ENCODE data around the gene GSTA5. TPM values are rescaled to one million over a fixed set of nuclear protein-coding genes. Genes with fewer than 3 reads are reported as not detected.
"Not testable (repeated sequence)": the region's sequence is repeated elsewhere in the genome, so short reads cannot be mapped to it uniquely, and the experiment has no call there.

The GSTA5 gene
- polyA plus RNA-seq (2013, experiment 1 of 2; ENCODE audit: insufficient read length): not detected
- not detected for polyA plus RNA-seq (2013, experiment 2 of 2; ENCODE audit: insufficient read length)

DNA sequence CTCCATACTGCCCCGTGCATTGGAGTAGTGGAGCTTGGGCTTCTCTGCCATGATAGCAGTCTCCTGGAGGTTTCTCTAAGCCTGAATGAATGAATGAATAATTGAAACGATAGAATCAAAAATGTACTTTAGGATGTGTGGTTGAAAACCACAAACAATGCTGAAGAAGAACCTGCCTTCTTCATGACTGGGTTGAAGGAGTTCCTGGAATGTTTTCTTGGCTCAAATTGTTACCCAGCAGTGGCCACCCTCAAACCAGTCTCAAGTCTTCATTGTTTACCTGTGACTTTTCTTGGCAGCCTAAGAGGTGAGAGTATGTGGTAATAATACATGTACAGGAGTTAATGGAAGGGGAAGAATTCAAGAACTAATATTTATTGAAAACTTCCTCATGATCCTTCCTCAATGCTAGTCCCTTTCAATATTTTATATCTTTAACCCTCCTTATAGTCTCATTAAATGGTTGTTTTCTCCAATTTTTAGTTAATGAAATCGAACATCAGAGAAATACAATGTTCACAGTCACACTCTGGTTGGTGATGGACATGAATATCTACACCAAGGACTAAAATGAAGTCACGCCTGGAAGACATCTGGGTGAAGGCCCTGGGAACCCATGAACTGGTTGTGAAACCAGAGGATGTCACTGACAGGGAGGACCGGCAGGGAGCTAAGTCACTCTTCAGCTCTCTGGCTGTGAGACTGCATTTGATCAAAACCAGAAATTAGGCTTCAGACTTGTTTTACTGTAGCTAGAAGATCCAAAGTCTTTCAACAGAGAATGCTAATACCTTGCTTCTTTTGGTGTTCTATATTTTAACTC is at the start of gene GSTA5:
TSS of gene GSTA5 (minus strand) at position 51 of the 823 bp plus-strand sequence.
- peak; percentile 10 for DNase-seq

DNA sequence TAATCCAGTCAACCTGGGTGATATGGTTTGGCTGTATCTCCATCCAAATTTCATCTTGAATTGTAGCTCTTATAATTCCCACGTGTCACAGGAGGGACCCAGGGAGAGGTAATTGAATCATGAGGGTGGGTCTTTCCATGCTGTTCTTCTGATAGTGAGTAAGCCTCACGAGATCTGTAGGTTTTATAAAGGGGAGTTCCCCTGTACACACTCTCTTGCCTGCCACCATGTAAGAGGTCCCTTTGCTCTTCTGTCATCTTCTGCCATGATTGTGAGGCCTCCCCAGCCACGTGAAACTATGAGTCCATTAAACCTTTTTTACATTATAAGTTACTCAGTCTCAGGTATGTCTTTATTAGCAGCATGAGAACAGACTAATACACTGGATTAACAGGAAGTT is 49.4 kb upstream of the GSTA5 start:
- no peak for DNase-seq

DNA sequence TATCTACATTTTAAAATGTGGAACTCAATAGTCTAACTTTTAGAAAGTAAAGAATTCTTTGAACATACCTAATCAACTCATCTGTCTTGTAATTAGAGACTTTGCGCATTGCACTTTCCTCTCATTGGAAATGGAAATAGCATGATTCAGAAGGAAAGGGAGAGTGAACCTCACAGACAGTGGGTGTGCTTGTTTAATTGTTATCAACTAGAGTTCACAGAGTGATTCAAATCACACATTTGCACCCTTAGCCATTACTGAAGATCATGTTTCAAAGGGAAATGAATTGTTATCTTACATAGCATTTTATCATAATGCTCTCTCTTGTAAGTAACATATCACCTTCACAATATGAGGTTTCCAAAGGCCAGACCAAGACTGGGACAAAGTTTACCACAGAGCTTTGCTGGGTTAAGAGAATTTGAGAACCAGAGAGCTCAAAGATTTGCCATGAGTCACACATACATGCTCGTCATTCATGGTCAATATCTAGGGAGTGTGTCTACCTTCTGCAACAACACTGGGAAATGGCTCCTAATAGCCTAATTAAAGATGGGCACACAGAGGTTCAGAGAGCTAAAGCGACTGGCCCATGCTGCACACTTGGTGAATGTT is 47.4 kb upstream of the GSTA5 start:
- no peak for DNase-seq

DNA sequence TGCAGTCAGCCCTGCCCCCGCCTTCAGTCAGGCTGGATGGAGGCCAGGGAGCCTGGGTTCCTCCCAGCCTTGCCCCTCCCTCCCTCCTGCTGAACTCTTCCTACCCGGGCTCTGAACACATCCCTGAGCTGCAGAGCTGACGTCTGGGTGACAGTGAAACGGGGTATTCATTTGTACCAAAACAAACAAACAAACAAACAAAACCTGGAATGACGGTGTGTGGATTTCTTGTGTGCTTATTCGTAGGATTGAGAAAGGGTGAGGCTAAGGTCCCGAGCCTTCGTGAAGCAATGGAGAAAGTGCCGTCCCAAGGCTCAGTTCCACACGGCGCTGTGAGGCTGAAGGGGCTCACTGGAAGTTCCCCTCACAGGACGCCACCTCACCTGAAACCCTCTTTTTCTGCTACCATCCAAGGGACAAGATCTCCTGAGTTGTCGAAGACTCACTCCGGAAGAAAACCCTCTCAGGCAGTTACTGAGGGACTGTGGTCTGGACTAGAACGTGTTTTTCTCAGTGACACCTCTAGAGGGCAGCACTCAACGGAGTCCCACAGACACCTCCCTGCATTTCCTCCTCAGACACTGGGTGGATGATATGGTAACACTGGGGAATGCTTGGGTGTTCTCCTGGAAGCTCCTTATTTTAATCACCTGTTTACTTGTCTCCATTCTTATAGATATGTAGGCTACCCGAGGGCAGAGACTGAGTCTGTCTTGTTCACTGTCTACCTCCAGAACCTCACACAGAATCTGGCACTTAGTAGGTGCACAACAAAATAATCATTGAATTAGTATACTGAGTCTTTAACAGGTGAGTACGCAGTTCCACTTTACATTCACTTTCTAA is 41.6 kb upstream of the GSTA5 start:
- DNase-seq: peak; percentile 78

DNA sequence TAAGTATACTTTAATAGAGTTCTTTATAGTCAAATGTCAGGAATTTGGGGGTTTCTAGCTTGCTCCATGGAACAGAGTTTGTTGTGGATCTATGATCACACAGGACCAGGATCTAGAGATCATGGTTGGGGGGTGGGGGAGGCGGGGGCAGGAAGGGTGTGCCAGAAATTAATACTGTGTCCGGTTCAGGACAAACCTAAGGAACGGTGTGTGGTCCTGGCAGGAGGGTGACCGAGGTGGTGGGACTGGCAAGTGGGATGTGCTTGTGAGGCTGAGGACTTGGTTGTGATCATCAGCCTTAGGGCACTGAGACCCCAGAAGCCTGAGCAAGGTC is 41.0 kb upstream of the GSTA5 start:
- DNase-seq: no peak

DNA sequence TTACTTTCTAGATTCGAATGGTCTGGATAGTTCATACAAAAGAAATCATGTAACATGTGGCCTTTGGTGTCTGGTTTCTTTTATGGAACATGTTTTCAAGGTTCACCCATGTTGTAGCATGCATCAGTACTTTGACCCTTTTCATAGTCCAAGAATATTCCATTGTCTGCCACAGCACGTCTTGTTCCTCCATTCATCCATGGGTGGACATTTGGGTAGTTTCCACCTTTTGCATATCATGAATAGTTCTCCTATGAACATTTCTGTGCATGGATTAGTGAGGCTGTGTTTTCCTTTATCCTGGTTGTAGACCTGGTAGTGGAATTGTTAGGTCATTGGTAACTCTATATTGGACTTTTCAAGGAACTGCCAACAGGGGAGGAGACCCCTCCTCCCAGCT is 37.2 kb upstream of the GSTA5 start:
- no peak for DNase-seq

DNA sequence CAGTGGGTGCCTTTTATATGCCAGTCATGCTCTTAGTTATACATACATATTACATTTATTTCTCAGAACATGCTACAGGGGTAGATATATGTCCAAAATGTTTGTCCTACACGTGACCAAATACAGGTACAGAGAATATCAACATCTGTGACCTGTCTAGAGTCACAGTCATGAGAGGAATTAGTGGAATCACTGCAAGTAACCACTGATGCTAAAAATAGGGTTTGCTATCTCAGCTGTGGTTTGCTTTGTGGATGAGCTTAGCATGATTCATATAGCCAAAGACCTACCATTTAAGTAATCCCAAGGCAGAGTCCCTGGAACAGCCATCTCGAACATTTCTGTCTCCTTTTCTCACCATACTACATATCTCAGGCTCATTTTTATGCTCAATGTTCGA is 36.6 kb upstream of the GSTA5 start:
- peak; percentile 95 for DNase-seq

DNA sequence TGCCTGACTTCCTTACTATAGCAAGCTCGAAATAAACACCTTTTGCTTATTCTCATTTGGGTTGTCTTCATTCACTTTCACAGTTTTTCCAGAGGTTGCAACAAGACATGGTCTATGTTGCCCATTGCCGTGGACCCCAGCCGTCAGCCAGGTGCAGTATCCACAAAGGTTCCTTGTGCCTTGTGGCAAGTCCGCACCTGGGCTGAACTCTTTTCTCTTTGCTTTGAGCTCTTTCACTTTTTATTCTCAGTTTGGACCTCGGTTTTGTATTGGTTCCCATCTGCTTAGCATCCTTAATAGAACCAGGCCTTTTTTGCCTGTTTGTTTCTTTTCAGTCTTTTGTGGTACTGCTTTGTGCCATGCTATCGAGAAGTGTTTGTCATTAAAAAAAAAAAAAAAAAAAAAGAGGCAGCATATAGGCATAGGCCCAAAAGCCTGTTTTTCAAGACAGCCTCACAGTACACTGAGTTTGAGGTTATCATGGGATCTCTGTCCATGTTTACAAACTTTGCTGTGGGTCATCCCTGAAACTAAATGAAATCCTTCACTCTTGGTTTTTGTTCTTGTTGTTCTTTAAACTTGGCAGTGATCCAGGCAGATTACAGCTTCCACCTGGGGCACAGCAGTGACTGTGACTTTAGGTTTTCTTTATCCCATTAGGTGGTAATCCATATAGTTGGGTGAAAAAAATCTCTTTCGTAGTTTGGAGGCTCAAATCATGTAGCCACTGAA is 35.6 kb upstream of the GSTA5 start:
- DNase-seq: no peak

DNA sequence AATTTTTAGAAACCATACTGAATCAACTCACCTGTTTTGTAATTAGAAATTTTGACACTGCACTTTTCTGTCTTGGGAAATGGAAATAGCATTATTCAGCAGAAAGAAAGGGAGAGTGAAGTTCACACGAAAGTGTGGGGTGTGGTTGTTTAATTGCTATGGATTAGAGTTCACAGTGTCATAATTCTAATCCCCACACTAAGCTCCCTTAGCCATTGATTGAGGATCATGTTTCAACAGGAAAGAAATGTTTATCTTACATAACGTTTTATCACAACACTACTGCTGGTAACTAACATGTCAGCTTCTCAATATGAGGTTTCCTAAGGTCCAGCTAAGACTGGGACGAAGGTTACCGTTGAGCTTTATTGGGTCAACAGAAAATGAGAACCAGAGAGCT is 31.4 kb upstream of the GSTA5 start:
- DNase-seq: no peak

DNA sequence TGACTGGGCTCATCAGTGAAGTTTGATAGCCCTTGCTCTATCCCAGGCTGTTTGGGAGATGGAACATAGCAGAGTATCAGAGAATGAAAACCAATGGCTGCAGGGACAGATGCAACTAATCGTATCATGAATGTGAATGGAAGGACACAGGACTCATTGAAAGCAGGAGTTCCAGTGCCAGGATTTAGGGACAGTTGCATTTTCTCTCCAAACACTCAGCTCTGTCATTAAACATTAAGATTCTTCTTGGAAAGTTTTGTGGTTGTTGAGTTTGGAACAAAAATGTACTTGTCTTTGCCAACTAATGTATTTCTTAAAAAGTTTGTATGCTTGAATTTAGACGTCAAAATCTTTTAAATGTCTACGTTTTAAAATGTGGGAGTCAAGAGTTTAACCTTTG is 31.0 kb upstream of the GSTA5 start:
- no peak for DNase-seq

DNA sequence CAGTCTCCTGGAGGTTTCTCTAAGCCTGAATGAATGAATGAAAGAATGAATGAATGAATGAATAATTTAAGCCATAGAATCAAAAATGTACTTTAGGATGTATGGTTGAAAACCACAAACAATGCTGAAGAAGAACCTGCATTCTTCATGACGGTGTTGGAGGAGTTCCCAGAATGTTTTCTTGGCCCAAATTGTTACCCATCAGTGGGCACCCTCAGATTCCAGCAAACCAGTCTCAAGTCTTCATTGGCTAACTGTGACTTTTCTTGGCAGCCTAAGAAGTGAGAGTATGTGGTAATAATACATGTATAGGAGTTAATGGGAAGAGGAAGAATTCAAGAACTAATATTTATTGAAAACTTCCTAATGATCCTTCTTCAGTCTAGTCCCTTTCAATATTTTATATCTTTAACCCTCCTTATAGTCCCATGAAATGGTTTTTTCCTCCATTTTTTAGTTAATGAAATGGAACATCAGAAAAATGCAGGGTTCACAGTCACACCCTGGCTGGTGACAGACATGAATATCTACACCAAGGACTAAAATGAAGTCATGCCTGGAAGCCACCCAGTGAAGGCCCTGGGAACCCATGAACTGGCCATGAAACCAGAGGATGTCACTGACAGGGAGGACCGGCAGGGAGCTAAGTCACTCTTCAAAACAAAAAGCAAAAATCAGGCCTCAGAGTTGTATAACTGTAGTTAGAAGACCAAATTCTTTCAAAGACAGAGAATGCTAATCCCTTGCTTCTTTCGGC is 29.9 kb upstream of the GSTA5 start:
- DNase-seq: peak; percentile 38

DNA sequence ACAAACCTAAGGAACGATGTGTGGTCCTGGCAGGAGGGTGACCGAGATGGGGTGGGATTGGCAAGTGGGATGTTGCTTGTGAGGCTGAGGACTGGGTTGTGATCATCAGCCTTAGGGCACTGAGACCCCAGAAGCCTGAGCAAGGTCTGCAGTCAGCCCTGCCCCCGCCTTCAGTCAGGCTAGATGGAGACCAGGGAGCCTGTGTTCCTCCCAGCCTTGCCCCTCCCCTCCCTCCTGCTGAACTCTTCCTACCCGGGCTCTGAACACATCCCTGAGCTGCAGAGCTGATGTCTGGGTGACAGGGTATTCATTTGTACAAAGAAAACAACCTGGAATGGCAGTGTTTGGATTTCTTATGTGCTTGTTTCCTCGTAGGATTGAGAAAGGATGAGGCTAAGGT is 28.3 kb upstream of the GSTA5 start:
- not testable (repeated sequence) for DNase-seq

DNA sequence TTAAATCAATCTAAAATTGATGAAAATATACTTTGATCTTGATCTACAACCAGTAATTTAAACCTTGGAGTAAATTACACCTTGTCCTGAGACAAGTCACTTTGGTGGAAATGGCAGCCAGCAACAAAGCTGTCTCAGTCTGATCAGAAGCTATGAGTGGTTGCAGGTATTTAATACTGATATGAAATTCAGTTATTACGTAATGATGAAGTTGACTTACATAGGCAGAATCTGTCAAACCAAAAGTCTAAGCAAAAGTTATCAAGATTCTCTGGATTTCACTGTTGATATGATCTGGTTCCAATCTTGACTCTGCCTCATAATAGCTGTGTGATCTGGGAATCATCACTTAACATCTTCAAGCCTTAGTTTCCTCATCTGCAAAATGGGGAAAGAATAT is 27.6 kb upstream of the GSTA5 start:
- DNase-seq: no peak

DNA sequence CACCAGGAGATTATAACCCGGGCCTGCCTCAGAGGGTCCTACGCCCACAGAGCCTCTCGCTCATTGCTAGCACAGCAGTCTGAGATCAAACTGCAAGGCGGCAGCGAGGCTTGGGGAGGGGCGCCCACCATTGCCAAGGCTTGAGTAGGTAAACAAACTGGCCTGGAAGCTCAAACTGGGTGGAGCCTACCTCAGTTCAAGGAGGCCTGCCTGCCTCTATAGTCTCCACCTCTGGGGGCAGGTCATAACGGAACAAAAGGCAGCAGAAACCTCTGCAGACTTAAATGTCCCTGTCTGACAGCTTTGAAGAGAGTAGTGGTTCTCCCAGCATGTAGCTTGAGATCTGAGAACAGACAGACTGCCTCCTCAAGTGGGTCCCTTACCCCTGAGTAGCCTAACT is 20.5 kb upstream of the GSTA5 start:
- DNase-seq: not testable (repeated sequence)

DNA sequence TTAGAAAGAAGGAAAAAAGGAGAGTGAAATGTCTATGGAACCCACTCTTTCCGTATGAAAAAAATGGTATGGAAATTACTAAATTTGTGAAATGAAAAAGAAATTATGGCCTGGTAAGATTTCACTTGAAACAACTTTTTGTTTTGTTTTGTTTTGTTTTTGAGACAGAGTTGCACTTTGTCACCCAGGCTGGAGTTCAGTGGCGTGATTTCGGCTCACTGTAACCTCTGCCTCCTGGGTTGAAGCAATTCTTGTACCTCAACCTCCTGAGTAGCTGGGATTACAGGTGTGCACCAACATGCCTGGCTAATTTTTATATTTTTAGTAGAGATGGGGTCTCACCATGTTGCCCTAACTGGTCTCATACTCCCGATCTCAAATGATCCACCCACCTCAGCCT is 17.8 kb upstream of the GSTA5 start:
- DNase-seq: no peak

DNA sequence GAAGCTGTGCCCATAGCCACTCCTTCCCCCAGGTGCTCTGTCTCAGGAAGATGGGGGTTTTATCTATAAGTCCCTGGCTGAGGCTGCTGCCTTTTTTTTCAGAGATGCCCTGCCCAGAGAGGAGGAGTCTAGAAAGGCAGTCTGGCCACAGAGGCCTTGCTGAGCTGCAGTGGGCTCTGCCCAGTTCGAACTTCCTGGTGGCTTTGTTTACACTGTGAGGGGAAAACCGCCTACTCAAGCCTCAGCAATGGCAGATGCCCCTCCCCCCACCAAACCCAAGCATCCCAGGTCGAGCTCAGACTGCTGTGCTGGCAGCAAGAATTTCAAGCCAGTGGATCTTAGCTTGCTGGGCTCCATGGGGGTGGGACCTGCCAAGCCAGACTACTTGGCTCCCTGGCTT is 15.5 kb upstream of the GSTA5 start:
- DNase-seq: peak; percentile 42

DNA sequence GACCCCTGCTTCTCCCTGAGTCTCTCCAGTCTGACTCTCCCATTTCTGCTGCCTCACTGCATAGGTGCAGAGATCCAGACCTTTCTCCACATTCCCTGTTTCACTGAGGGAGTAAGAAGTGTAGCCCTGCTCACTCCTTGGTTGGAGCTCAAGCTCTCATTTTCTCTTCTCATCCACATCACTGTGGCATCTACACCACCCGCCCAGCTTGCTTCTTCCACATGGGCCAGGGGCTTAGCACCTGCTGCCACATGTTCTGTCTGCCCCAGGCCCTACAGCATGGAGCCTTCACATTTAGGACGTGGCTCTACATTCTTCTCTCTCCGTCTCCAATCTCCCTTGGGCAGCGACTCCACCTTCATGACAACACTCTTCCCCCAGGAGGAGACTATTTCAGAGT is 8.5 kb upstream of the GSTA5 start:
- no peak for DNase-seq

DNA sequence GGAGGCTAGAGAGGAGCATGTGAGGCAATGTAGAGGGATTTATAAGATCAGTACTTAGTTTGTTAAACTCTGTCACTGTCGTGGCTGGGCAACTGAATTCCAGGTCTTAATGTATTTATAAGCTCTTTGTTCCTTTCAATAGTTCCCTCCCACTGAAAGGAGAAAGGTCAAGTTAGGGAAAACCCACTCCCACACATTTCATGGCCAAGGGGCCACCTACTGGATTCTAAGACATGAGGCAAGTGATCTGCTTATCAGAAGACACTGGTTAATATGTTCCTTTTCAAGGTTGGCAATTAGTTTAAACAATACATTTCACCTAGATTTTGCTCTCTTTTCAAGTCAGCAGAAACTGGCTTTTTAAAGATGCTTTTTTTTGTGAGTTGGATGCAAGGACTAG is 5.4 kb upstream of the GSTA5 start:
- no peak for DNase-seq

DNA sequence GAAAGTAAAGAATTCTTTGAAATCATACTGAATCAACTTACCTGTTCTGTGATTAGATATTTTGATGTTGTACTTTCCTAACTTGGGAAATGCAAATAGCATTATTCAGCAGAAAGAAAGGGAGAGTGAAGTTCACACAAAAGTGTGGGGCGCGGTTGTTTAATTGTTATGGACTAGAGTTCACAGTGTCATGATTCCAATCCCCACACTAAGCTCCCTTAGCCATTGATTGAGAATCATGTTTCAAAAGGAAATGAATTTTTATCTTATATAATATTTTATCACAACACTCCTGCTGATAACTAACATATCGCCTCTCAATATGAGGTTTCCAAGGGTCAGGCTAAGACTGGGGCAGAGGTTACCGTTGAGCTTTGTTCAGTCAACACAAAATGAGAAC is 3.0 kb upstream of the GSTA5 start:
- no peak for DNase-seq

DNA sequence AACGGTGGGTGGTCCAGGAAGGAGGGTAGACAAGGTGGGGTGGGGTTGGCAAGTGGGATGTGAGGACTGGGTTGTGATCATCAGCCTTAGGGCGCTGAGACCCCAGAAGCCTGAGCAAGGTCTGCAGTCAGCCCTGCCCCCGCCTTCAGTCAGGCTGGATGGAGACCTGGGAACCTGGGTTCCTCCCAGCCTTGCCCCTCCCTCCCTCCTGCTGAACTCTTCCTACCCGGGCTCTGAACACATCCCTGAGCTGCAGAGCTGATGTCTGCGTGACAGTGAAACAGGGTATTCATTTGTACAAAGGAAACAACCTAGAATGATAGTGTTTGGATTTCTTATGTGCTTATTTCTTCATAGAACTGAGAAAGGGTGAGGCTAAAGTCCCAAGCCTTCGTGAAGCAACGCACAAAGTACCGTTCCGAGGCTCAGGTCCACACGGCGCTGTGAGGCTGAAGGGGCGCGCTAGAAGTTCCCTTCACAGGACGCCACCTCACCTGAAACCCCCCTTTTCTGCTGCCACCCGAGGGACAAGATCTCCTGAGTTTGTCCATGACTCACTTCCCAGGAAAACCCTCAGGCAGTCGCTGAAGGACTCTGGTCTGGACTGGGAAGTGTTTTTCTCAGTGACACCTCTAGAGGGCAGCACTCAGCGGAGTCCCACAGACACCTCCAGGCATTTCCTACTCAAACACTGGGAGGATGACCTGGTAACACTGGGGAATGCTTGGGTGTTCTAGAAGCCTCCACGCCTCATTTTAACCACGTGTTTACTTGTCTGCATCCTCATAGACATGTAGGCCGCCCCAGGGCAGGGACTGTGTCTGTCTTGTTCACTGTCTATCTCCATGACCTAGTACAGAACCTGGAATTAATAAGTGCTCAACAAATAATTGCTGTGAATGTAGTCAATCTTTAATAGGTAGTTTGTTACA is 1.2 kb downstream of the GSTA5 start:
- DNase-seq: peak; percentile 71

DNA sequence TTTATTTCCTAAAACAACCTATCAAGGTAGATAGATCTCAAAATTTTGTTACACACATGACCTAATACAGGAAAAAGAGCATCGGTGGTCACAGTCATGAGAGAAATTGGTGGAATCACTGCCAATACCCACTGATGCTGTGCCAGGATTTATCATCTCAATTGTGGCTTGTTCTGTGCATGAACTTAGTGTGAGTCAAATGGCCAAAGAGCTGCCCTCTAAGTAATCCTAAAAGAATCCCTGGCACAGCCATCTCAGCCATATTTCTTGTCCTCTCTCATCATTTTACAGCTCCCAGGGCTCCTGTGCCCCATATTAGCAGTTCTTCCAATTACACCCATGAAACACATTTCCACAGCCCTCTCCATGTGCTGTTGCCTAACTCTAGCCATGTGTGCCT is 6.1 kb downstream of the GSTA5 start:
- peak; percentile 16 for DNase-seq

Data from fibroblast of skin of back (primary cell).